Raji (cell line): ENCODE results near the gene TOGARAM2.

Experiments
- POLR2A ChIP-seq: IDR thresholded peaks from 2 replicates; pipeline ENCODE4 v1.6.1; 2011; ENCODE audit warnings: low read depth, low read length, control low read depth; ENCODE audit not compliant: insufficient read depth

TOGARAM2 gene

GRCh38 chr2:28989973-28990372, 8.9 kb downstream of the TOGARAM2 start:
- TF ChIP-seq POLR2A: no peak

GRCh38 chr2:28990445-28990844, 9.3 kb downstream of the TOGARAM2 start:
- TF ChIP-seq POLR2A: no peak

- no peak for TF ChIP-seq POLR2A
Measured at GRCh38 chr2:28991021-28991420, 9.9 kb downstream of the TOGARAM2 start.

- TF ChIP-seq POLR2A: no peak
Measured at GRCh38 chr2:28991460-28991859, 10.4 kb downstream of the TOGARAM2 start.

GRCh38 chr2:28993206-28993960, 12.3 kb downstream of the TOGARAM2 start:
- TF ChIP-seq POLR2A: no peak

GRCh38 chr2:28994074-28994473, 13.0 kb downstream of the TOGARAM2 start:
- no peak for TF ChIP-seq POLR2A

- no peak for TF ChIP-seq POLR2A
Measured at GRCh38 chr2:28994679-28995078, 13.6 kb downstream of the TOGARAM2 start.

GRCh38 chr2:28995765-28996750, 15.0 kb downstream of the TOGARAM2 start:
- TF ChIP-seq POLR2A: no peak

- no peak for TF ChIP-seq POLR2A
Measured at GRCh38 chr2:28997237-28997846, 16.2 kb downstream of the TOGARAM2 start.

- TF ChIP-seq POLR2A: no peak
Measured at GRCh38 chr2:28997847-28998735, 17.0 kb downstream of the TOGARAM2 start.

GRCh38 chr2:29000481-29000880, 19.4 kb downstream of the TOGARAM2 start:
- TF ChIP-seq POLR2A: no peak

GRCh38 chr2:29000956-29001355, 19.9 kb downstream of the TOGARAM2 start:
- no peak for TF ChIP-seq POLR2A

- no peak for TF ChIP-seq POLR2A
Measured at GRCh38 chr2:29001806-29002205, 20.7 kb downstream of the TOGARAM2 start.

GRCh38 chr2:29004755-29005154, 23.7 kb downstream of the TOGARAM2 start:
- no peak for TF ChIP-seq POLR2A
